Fibroblast of lung (primary cell): ENCODE results near the gene RABGAP1L. TPM values are rescaled to one million over a fixed set of nuclear protein-coding genes. Genes with fewer than 3 reads are reported as not detected.

ENCODE experiments used
- DNase-seq, 2 donors: peaks; one replicate each; pipeline versions ENCODE4 v3.0.0 to v3.0.0-alpha.2; 2010; ENCODE audit warnings: low read depth in 2 of 2
- H2AFZ ChIP-seq: 2 replicates; pipeline ENCODE4 v1.5.1; 2012; ENCODE audit warnings: low read length, control low read depth, inconsistent platforms
- H3K27ac ChIP-seq: 2 replicates; pipeline ENCODE4 v1.5.1; 2011; ENCODE audit warnings: low read length, control low read depth; ENCODE audit not compliant: insufficient read depth
- H3K27me3 ChIP-seq: 2 replicates; pipeline ENCODE4 v1.5.1; 2011; ENCODE audit warnings: mild to moderate bottlenecking, low read length; ENCODE audit not compliant: control insufficient read depth, insufficient read depth
- H3K36me3 ChIP-seq: 2 replicates; pipeline ENCODE4 v1.5.1; 2011; ENCODE audit warnings: low read length; ENCODE audit not compliant: control insufficient read depth, insufficient read depth
- H3K4me1 ChIP-seq: 2 replicates; pipeline ENCODE4 v1.5.1; 2011; ENCODE audit warnings: low read length; ENCODE audit not compliant: control insufficient read depth, insufficient read depth; ENCODE audit errors: extremely low read depth
- H3K4me2 ChIP-seq: 2 replicates; pipeline ENCODE4 v1.5.1; 2011; ENCODE audit warnings: low read length, control low read depth; ENCODE audit not compliant: insufficient read depth; ENCODE audit errors: extremely low read depth
- H3K4me3 ChIP-seq, 4 experiments: fragments of 200-600 bp in 1 of 4; sonication (generic) in 1 of 4; replicated peaks in 1 of 4; 2 replicates each; pipeline ENCODE4 v1.5.1; 2011 to 2016; ENCODE audit warnings: low read length in 4 of 4, low read depth in 3 of 4, mild to moderate bottlenecking in 3 of 4, control low read depth in 2 of 4, inconsistent platforms in 1 of 4, mixed read lengths in 1 of 4; ENCODE audit not compliant: insufficient read depth in 1 of 4; ENCODE audit errors: control extremely low read depth in 1 of 4
- H3K79me2 ChIP-seq: 2 replicates; pipeline ENCODE4 v1.5.1; 2012; ENCODE audit warnings: mild to moderate bottlenecking, low read length, inconsistent platforms; ENCODE audit not compliant: control insufficient read depth, insufficient read depth
- H3K9ac ChIP-seq: 2 replicates; pipeline ENCODE4 v1.5.1; 2011; ENCODE audit warnings: mild to moderate bottlenecking, low read length, control low read depth; ENCODE audit not compliant: insufficient read depth
- H3K9me3 ChIP-seq: 2 replicates; pipeline ENCODE4 v1.5.1; 2012; ENCODE audit warnings: low read depth, low read length; ENCODE audit not compliant: control insufficient read depth, insufficient read depth
- H4K20me1 ChIP-seq: 2 replicates; pipeline ENCODE4 v1.5.1; 2011; ENCODE audit warnings: low read length; ENCODE audit not compliant: control insufficient read depth, insufficient read depth; ENCODE audit errors: extremely low read depth
- EZH2 ChIP-seq: IDR thresholded peaks from 2 replicates; pipeline ENCODE4 v1.5.1; 2012; ENCODE audit warnings: low read length, control low read depth, mild to moderate bottlenecking; ENCODE audit errors: missing control alignments
- polyA plus RNA-seq, 2 donors: library from polyadenylated mRNA; depleted of rRNA in 1 of 2; stranded (reverse) in 1 of 2; unstranded in 1 of 2; fragments of >200 nt; gene quantifications; 2 replicates each; pipeline ENCODE4 v1.2.1, GENCODE V29; 2011 to 2012; ENCODE audit warnings: missing spikeins in 1 of 2
- total RNA-seq: library from RNA; depleted of rRNA; stranded (reverse); fragments of >200 nt; gene quantifications from 2 replicates; pipeline ENCODE4 v1.2.1, GENCODE V29; 2014
- TF ChIP-seq, protein P1 (sequence below), 2 donors: IDR thresholded peaks in 1 of 2; conservative IDR thresholded peaks in 1 of 2; 1 replicate in 1 of 2; 2 replicates in 1 of 2; pipeline ENCODE4 v1.5.1; 2011 to 2012; ENCODE audit warnings: low read length in 2 of 2, control low read depth in 1 of 2, inconsistent platforms in 1 of 2, low read depth in 1 of 2, mild to moderate bottlenecking in 1 of 2

RABGAP1L gene
- total and polyA plus RNA-seq, 2 donors (not counting 1 experiment from before 2014, with no cell fraction given), result 33.8 to 36.5 TPM

DNA sequence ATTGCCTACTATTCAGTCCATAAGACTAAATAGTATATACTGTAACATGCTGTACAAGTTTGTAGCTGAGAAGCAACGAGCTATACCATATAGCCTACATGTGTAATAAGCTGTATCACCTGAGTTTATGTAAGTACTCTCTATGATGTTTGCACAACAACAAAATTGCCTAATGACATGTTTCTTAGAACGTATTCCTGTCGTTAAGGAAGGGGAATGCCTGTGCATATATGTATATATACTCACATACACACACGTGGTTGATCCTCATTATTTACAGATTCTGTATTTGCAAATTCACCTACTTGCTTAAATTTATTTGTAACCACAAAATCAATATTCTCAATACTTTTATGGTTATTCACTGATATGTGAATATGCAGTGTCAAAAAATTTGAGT, 504.0 kb downstream of the RABGAP1L start:
- H3K9ac ChIP-seq, result no peak overlapping the region
- no peaks in the 10 kb centered on the region for H3K9me3 ChIP-seq
- no peaks in the 10 kb centered on the region for H3K36me3 ChIP-seq
- no peak overlapping the region for H2AFZ ChIP-seq
- H3K79me2 ChIP-seq, result no peaks in the 10 kb centered on the region
- H3K4me2 ChIP-seq, result no peak overlapping the region
- H3K27ac ChIP-seq, result no peak overlapping the region
- no peak overlapping the region for H3K4me3 ChIP-seq
- TF ChIP-seq EZH2, result no peak
- TF ChIP-seq, protein P1, sequence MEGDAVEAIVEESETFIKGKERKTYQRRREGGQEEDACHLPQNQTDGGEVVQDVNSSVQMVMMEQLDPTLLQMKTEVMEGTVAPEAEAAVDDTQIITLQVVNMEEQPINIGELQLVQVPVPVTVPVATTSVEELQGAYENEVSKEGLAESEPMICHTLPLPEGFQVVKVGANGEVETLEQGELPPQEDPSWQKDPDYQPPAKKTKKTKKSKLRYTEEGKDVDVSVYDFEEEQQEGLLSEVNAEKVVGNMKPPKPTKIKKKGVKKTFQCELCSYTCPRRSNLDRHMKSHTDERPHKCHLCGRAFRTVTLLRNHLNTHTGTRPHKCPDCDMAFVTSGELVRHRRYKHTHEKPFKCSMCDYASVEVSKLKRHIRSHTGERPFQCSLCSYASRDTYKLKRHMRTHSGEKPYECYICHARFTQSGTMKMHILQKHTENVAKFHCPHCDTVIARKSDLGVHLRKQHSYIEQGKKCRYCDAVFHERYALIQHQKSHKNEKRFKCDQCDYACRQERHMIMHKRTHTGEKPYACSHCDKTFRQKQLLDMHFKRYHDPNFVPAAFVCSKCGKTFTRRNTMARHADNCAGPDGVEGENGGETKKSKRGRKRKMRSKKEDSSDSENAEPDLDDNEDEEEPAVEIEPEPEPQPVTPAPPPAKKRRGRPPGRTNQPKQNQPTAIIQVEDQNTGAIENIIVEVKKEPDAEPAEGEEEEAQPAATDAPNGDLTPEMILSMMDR (conservative IDR thresholded peaks at IDR 0.05 in 1 of 2, IDR thresholded peaks at IDR 0.05 in 1 of 2; ENCODE audit: low read depth in 1 of 2, low read length in 2 of 2), result no peak
- H4K20me1 ChIP-seq, result no peaks in the 10 kb centered on the region
- no peaks in the 10 kb centered on the region for H3K4me1 ChIP-seq
- no peak for DNase-seq
- no peaks in the 10 kb centered on the region for H3K27me3 ChIP-seq

DNA sequence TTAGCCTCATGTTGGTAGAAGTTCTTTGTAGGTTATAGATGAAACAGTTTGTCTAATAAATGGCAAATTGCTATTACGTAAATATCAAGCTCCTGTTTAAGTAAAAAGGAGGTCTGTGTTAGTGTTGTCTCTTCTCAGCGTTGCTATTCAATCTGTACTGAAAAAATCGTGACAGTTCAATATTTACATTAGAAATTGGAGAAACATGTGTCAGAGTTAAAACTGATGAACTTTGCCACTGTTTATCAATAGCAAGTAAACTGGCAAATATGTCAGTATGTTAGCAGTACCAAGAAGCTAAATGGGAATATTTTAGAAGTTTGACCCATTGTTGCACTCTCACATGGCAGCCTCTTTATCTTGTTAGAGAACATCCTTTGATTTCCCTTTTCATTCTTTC, 506.9 kb downstream of the RABGAP1L start:
- DNase-seq, result no peak
- Histone ChIP-seq H3K9me3 (no peaks in the 10 kb centered on the region), H3K4me2 (no peak overlapping the region), H2AFZ (no peak overlapping the region), H3K4me3 (no peak overlapping the region), H3K79me2 (no peaks in the 10 kb centered on the region), H3K27me3 (no peaks in the 10 kb centered on the region), H3K36me3 (no peaks in the 10 kb centered on the region), H3K9ac (no peak overlapping the region), H3K27ac (no peak overlapping the region), H4K20me1 (no peaks in the 10 kb centered on the region), H3K4me1 (no peaks in the 10 kb centered on the region)
- no peak for TF ChIP-seq EZH2
- TF ChIP-seq, protein P1 (conservative IDR thresholded peaks at IDR 0.05 in 1 of 2, IDR thresholded peaks at IDR 0.05 in 1 of 2; ENCODE audit: low read depth in 1 of 2, low read length in 2 of 2), result no peak

DNA sequence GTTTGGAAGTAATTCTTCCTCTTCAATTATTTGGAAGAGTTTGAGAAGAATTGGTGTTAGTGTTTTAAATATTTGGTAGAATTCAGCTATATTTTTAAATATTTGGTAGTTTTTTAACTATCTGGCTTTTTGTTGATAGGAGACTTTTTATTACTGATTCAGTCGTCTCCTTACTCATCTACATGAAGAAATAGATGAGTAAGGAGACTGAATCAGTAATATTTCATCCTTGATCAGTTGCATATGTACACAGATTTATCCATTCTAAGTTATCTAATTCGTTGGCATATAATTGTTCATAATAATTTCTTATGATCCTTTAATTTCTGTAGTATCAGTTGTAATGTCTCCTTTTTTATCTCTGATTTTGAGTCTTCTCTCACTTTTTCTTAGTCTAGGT, 512.5 kb downstream of the RABGAP1L start:
- Histone ChIP-seq H3K4me2 (no peak overlapping the region), H3K27me3 (no peaks in the 10 kb centered on the region), H3K36me3 (no peaks in the 10 kb centered on the region), H2AFZ (no peak overlapping the region), H4K20me1 (no peaks in the 10 kb centered on the region), H3K4me1 (no peaks in the 10 kb centered on the region), H3K9ac (no peak overlapping the region), H3K9me3 (no peaks in the 10 kb centered on the region), H3K4me3 (no peak overlapping the region), H3K79me2 (no peaks in the 10 kb centered on the region), H3K27ac (no peak overlapping the region)
- no peak for DNase-seq
- TF ChIP-seq EZH2, result no peak
- TF ChIP-seq, protein P1 (conservative IDR thresholded peaks at IDR 0.05 in 1 of 2, IDR thresholded peaks at IDR 0.05 in 1 of 2; ENCODE audit: low read depth in 1 of 2, low read length in 2 of 2), result no peak
